Endothelial cell of umbilical vein (primary cell): Measurements from ENCODE around the gene KAZN. TPM values are rescaled to one million over a fixed set of nuclear protein-coding genes. Genes with fewer than 3 reads are reported as not detected.

Experiments
- BruUV-seq: library from RNA; stranded (reverse); fragments of 400-500 nt; replicated peaks from 2 replicates; lab custom pipeline; 2021; lab: Mats Ljungman, UMichigan
- CTCF ChIA-PET: fragments of 300-600, 350-600 bp; sonication (Branson Sonifier 250); formaldehyde crosslinking; loops from one replicate; lab custom pipeline; 2021; ENCODE audit warnings: antibody characterized with exemption, inconsistent platforms; lab: Charles Lee
- POLR2A ChIA-PET: fragments of 300-600, 350-600 bp; sonication (Branson Sonifier 250); formaldehyde crosslinking; loops from one replicate; lab custom pipeline; 2021; ENCODE audit warnings: antibody characterized with exemption, inconsistent platforms; lab: Charles Lee
- DNase-seq: peaks from one replicate; pipeline ENCODE4 v3.0.0-alpha.2; 2011; ENCODE audit warnings: low read depth, low spot score
- FAIRE-seq: peaks from 2 replicates; lab custom pipeline; 2011; peaks lifted over from hg19 to GRCh38; lab: Jason Lieb, UNC
- H2AFZ ChIP-seq: 2 replicates; pipeline ENCODE4 v1.6.0; 2012; ENCODE audit warnings: low read depth, low read length, control low read depth, inconsistent platforms
- H3K27ac ChIP-seq: 2 replicates; pipeline ENCODE4 v1.5.1; 2011; ENCODE audit warnings: low read depth, mild to moderate bottlenecking, control low read depth, low read length, moderate library complexity; ENCODE audit not compliant: insufficient read depth
- H3K27me3 ChIP-seq, 2 experiments: 2 replicates each; pipeline versions ENCODE4 v1.6.0 to v1.6.1; 2011; ENCODE audit warnings: low read length in 2 of 2, mixed read lengths in 1 of 2; ENCODE audit not compliant: control insufficient read depth in 2 of 2, insufficient read depth in 2 of 2
- H3K36me3 ChIP-seq, 2 experiments: 2 replicates in 1 of 2; 3 replicates in 1 of 2; pipeline ENCODE4 v1.5.1; 2011; ENCODE audit warnings: low read length in 2 of 2, mild to moderate bottlenecking in 1 of 2, moderate library complexity in 1 of 2; ENCODE audit not compliant: control insufficient read depth in 2 of 2, insufficient read depth in 2 of 2; ENCODE audit errors: extremely low read depth in 1 of 2
- H3K4me1 ChIP-seq: 3 replicates; pipeline ENCODE4 v1.5.1; 2011; ENCODE audit warnings: mild to moderate bottlenecking, low read length; ENCODE audit not compliant: control insufficient read depth, insufficient read depth; ENCODE audit errors: extremely low read depth
- H3K4me2 ChIP-seq: 2 replicates; pipeline ENCODE4 v1.6.1; 2011; ENCODE audit warnings: low read length, control low read depth, mixed read lengths; ENCODE audit not compliant: insufficient read depth
- H3K4me3 ChIP-seq, 3 experiments: fragments of 200-600 bp in 1 of 3; sonication (generic), shearing (Covaris generic) in 1 of 3; replicated peaks in 1 of 3; 2 replicates each; pipeline ENCODE4 v1.5.1; 2011 to 2016; ENCODE audit warnings: control low read depth in 3 of 3, low read length in 3 of 3, mild to moderate bottlenecking in 2 of 3, inconsistent platforms in 1 of 3, low read depth in 1 of 3, moderate library complexity in 1 of 3; ENCODE audit not compliant: insufficient read depth in 1 of 3
- H3K79me2 ChIP-seq: 2 replicates; pipeline ENCODE4 v1.6.0; 2012; ENCODE audit warnings: low read length, inconsistent platforms; ENCODE audit not compliant: control insufficient read depth, insufficient read depth
- H3K9ac ChIP-seq: replicated peaks from 2 replicates; pipeline ENCODE3; 2011; ENCODE audit warnings: low read length, control low read depth; ENCODE audit not compliant: insufficient read depth; ENCODE audit errors: extremely low read depth
- H3K9me1 ChIP-seq: replicated peaks from 3 replicates; pipeline ENCODE4 v1.6.0; 2011; ENCODE audit warnings: mild to moderate bottlenecking, low read length; ENCODE audit not compliant: control insufficient read depth, insufficient read depth; ENCODE audit errors: extremely low read depth
- H3K9me3 ChIP-seq: replicated peaks from 2 replicates; pipeline ENCODE4 v1.5.1; 2012; ENCODE audit warnings: low read length, inconsistent platforms; ENCODE audit not compliant: control insufficient read depth, insufficient read depth
- H4K20me1 ChIP-seq: replicated peaks from 2 replicates; pipeline ENCODE3; 2011; ENCODE audit warnings: mild to moderate bottlenecking, low read length; ENCODE audit not compliant: control insufficient read depth, insufficient read depth; ENCODE audit errors: extremely low read depth
- EZH2 ChIP-seq: IDR thresholded peaks from 2 replicates; pipeline ENCODE4 v1.6.1; 2012; ENCODE audit warnings: borderline replicate concordance, low read depth, mild to moderate bottlenecking, moderate library complexity, low read length, inconsistent platforms; ENCODE audit not compliant: severe bottlenecking
- GATA2 ChIP-seq: IDR thresholded peaks from 2 replicates; pipeline ENCODE4 v1.7.0; 2011; ENCODE audit warnings: low read depth, mild to moderate bottlenecking, moderate library complexity, mixed read lengths, low read length; ENCODE audit not compliant: insufficient read length, insufficient read depth
- MYC ChIP-seq: IDR thresholded peaks from one replicate; pipeline ENCODE4 v1.6.1; 2011; ENCODE audit warnings: mild to moderate bottlenecking, low read depth, low read length
- POLR2A ChIP-seq: IDR thresholded peaks from 2 replicates; pipeline ENCODE4 v1.6.1; 2012; ENCODE audit warnings: low read depth, mild to moderate bottlenecking, control low read depth, low read length
- POLR2AphosphoS5 ChIP-seq: IDR thresholded peaks from 2 replicates; pipeline ENCODE4 v1.6.1; 2012; ENCODE audit warnings: low read depth, mild to moderate bottlenecking, control low read depth, low read length, moderate library complexity; ENCODE audit not compliant: insufficient read depth
- dilution Hi-C: fragments of 300-500 bp; cut with MboI; formaldehyde crosslinking; loops from one replicate; pipeline ENCODE4 v1.15.0; 2019; ENCODE audit warnings: low sequenced_read_pairs; ENCODE audit not compliant: extremely low pct_ligation_motif_present
- intact Hi-C: fragments of 100-400 bp; cut with micrococcal nuclease; formaldehyde crosslinking; loops from one replicate; pipeline ENCODE4 v1.10.0; 2022
- polyA plus RNA-seq, 4 experiments: library from polyadenylated mRNA; depleted of rRNA in 3 of 4; stranded (reverse) in 3 of 4; unstranded in 1 of 4; fragments of >200 nt; gene quantifications; 2 replicates each; pipeline versions ENCODE4 v1.2.1 to v1.2.3, GENCODE V29; 2011 to 2012; ENCODE audit warnings: missing spikeins in 1 of 4
- total RNA-seq: library from RNA; stranded (reverse); gene quantifications from 2 replicates; pipeline ENCODE4 v1.2.3, GENCODE V29; 2021
- TF ChIP-seq, protein P1 (sequence below), 2 donors: IDR thresholded peaks; 1 replicate in 1 of 2; 2 replicates in 1 of 2; pipeline ENCODE4 v1.5.1; 2011; ENCODE audit warnings: low read length in 2 of 2, mild to moderate bottlenecking in 2 of 2, moderate library complexity in 2 of 2, control low read depth in 1 of 2, inconsistent platforms in 1 of 2, low read depth in 1 of 2; ENCODE audit not compliant: insufficient read depth in 1 of 2; ENCODE audit errors: extremely low read depth in 1 of 2

Gene KAZN
- total and polyA plus RNA-seq, 2 donors (not counting 3 experiments of a cell fraction or from before 2014, with no cell fraction given), result 1.6 to 5.8 TPM

DNA sequence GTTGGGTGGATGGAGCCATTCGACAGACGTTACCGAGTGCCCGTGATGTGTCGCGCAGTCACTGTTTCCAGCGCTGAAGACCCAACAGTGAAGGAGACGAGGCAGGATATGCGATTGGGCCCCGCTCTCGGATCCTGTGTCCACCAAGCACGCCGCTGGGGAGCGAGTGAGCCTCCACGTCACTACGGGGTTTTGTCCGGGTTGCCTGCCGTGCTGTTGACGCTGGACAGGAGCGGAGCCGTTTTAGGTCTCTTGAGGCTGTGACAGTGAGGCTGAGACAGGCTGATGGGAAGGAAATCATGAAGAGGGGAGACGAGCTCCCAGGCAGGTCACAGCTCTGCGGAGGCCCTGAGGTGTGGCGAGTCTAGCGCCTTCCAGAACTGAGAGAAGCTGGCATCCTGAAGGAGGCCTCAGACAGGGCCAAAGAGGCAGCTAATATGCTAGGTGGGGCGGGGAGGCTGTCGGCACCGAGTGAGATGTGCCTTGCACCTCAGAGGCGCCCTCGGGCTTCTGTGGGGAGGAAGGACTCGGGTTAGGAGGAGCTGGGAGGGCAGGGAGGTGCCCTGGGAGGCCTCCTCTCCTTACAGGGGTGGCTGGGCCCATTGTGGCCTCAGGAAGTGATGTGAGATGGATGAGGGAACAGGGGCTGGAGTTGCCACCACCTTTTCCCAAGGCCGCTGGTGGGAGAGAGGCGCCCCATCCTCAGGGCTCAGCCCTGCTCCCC, 359.1 kb downstream of the KAZN start:
- Histone ChIP-seq H3K27me3 (no peaks in the 10 kb centered on the region), H3K4me3 (no peak overlapping the region), H2AFZ (no peak overlapping the region), H3K4me1 (no peaks in the 10 kb centered on the region), H3K9me3 (no peaks in the 10 kb centered on the region), H3K9me1 (no peaks in the 10 kb centered on the region), H3K9ac (no peak overlapping the region), H3K27ac (no peak overlapping the region), H3K4me2 (no peak overlapping the region), H3K36me3 (no peaks in the 10 kb centered on the region), H4K20me1 (no peaks in the 10 kb centered on the region), H3K79me2 (no peaks in the 10 kb centered on the region)
- DNase-seq (no peak), FAIRE-seq (no peak)
- POLR2A ChIA-PET, result no interaction called here
- no TSS peak for BruUV-seq
- TF ChIP-seq EZH2 (no peak), MYC (no peak), GATA2 (no peak), POLR2AphosphoS5 (no peak), POLR2A (no peak)
- TF ChIP-seq, protein P1, sequence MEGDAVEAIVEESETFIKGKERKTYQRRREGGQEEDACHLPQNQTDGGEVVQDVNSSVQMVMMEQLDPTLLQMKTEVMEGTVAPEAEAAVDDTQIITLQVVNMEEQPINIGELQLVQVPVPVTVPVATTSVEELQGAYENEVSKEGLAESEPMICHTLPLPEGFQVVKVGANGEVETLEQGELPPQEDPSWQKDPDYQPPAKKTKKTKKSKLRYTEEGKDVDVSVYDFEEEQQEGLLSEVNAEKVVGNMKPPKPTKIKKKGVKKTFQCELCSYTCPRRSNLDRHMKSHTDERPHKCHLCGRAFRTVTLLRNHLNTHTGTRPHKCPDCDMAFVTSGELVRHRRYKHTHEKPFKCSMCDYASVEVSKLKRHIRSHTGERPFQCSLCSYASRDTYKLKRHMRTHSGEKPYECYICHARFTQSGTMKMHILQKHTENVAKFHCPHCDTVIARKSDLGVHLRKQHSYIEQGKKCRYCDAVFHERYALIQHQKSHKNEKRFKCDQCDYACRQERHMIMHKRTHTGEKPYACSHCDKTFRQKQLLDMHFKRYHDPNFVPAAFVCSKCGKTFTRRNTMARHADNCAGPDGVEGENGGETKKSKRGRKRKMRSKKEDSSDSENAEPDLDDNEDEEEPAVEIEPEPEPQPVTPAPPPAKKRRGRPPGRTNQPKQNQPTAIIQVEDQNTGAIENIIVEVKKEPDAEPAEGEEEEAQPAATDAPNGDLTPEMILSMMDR (IDR thresholded peaks at IDR 0.05; ENCODE audit: extremely low read depth in 1 of 2, insufficient read depth in 1 of 2, low read depth in 1 of 2, low read length in 2 of 2), result no peak
- CTCF ChIA-PET, result no interaction called here
- intact Hi-C loops (no loop called here), dilution Hi-C loops (no loop called here)
